Non-pigmented ciliary epithelial cell (primary cell): Measurements from ENCODE around the gene MEIS2.

Source experiments
- DNase-seq: peaks from one replicate; pipeline ENCODE4 v3.0.0-alpha.2; 2010; ENCODE audit warnings: low read depth

The MEIS2 gene

GRCh38 chr15:37100109-37100965, at the start of gene MEIS2:
Gene MEIS2, minus strand, starts transcription at chr15:37100549. Its CDS starts 1,083 bp downstream, at chr15:37099466.
- DNase-seq = peak; percentile 73

GRCh38 chr15:37149146-37149545, 48.8 kb upstream of the MEIS2 start:
- DNase-seq = no peak

GRCh38 chr15:37148714-37149113, 48.4 kb upstream of the MEIS2 start:
- no peak for DNase-seq

GRCh38 chr15:37143351-37143750, 43.0 kb upstream of the MEIS2 start:
- no peak for DNase-seq

GRCh38 chr15:37142371-37142770, 42.0 kb upstream of the MEIS2 start:
- no peak for DNase-seq

GRCh38 chr15:37140531-37141058, 40.2 kb upstream of the MEIS2 start:
- DNase-seq = no peak

- DNase-seq = no peak
Measured at GRCh38 chr15:37138591-37139215, 38.4 kb upstream of the MEIS2 start.

GRCh38 chr15:37137221-37137620, 36.9 kb upstream of the MEIS2 start:
- no peak for DNase-seq

GRCh38 chr15:37136666-37137065, 36.3 kb upstream of the MEIS2 start:
- peak; percentile 6 for DNase-seq

- no peak for DNase-seq
Measured at GRCh38 chr15:37135225-37135624, 34.9 kb upstream of the MEIS2 start.

- peak; percentile 23 for DNase-seq
Measured at GRCh38 chr15:37134699-37135131, 34.4 kb upstream of the MEIS2 start.

- DNase-seq = no peak
Measured at GRCh38 chr15:37134244-37134643, 33.9 kb upstream of the MEIS2 start.

GRCh38 chr15:37133602-37134001, 33.3 kb upstream of the MEIS2 start:
- no peak for DNase-seq

- DNase-seq = no peak
Measured at GRCh38 chr15:37132826-37133417, 32.6 kb upstream of the MEIS2 start.

GRCh38 chr15:37131621-37132020, 31.3 kb upstream of the MEIS2 start:
- DNase-seq = no peak

- DNase-seq = no peak
Measured at GRCh38 chr15:37130356-37130755, 30.0 kb upstream of the MEIS2 start.

GRCh38 chr15:37125143-37125542, 24.8 kb upstream of the MEIS2 start:
- DNase-seq = no peak

GRCh38 chr15:37124331-37124730, 24.0 kb upstream of the MEIS2 start:
- DNase-seq = no peak

GRCh38 chr15:37122703-37123102, 22.4 kb upstream of the MEIS2 start:
- no peak for DNase-seq

GRCh38 chr15:37121492-37121891, 21.1 kb upstream of the MEIS2 start:
- DNase-seq = no peak

GRCh38 chr15:37117030-37117429, 16.7 kb upstream of the MEIS2 start:
- DNase-seq = no peak

GRCh38 chr15:37115538-37115937, 15.2 kb upstream of the MEIS2 start:
- no peak for DNase-seq
